NCI-H1105 (cell line): ENCODE results near the gene CORIN.

Experiments used
- DNase-seq: peaks from one replicate; lab custom pipeline; 2025; lab: John Stamatoyannopoulos, UW

The CORIN gene

DNA sequence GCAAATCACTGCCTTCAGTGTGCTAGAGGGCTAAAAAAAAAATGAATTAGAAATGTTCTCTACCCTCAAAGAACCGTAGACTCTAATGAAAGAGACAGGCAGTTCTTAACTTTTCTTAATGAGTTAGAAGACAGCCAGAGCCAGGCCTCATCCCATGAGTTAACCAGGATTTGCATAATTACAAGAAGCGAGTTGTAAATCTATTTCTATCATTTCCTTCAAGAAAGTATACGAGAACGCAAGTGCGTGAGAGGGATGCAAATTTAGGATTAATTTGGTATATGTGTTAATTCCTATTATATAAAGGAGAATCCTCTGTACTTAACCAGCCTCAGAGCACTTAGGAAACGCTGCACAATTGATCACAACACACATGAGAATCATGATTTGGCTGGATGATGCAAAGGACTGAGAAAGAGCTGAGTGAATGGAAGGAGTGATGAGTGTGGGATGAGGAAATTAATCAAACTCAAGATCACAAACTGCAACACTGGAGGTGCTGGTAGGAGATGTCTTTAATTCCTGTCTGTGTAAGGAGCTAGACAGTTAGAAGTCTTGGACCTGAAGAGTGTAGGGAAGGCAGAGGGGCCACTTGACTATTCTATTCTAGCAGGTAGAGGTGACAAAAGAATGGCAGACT is 195.6 kb downstream of the CORIN start:
- no peak for DNase-seq

DNA sequence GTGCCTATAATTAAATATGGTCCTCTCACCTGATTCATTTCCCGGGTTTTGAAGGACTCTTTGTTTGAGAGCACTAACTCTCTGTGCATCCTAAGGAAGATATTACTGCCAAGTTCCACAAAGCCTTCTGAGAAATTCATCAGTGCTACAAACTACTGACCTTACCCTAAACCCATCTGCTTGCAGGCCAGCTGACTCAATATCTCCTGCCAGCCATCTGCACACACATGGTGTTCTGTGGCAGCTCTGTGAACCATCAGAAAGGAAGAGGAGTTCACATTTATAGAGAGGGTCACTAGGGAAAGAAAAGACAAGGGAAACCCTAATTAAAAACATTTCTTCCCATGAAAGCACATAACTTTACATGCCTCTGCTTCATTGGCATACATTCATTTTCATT is 196.1 kb downstream of the CORIN start:
- DNase-seq, result no peak

DNA sequence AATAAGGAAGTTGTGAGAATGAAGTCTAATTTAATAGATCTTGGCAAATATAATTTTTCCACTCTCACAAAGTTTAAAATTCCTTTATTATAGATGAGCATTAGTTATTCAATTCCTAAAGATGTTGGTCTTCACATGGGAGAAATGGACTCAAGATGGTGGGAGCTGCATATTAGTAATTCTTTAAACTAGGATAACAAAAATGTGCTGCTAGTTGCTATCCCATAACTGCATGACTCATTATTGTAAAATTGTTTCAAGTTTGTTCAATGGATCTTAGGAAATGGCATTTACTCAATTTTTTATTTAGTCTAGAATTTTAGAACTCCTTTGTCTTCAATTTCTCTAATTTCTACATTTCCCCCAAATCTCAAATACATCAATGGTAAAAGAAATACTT is 197.0 kb downstream of the CORIN start:
- DNase-seq, result no peak

DNA sequence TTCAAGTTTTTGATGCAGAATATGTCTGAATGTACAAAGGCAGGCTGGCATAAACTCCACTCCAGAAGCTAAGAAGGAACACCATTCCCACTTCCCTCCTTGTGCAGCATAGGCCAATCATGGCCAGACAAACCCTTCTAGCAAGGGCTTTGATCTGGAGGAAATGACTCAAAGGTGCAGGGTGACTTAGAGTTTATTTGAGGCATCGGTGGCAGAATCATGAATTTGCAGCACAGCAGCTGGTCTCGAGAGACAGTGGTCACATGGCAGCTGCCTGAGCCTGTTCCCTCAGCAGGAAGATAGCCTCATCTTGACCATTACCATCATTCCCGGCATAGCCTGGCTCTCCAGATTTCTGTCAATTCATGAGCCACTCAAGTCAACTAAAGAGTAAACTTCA is 198.3 kb downstream of the CORIN start:
- no peak for DNase-seq

DNA sequence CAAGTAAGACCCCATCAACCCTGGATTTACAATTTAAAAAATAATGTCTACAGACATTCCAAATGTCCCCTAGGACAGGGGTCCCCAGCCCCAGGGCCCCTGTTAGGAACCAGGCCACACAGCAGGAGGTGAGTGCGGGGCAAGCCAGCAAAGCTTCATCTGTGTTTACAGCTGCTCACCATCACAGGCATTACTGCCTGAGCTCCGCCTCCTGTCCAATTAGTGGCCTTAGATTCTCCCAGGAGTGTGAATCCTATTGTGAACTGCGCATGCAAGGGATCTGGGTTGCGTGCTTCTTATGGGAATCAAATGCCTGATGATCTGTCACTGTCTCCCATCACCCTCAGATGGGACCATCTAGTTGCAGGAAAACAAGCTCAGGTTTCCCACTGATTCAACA is 206.7 kb downstream of the CORIN start:
- no peak for DNase-seq

DNA sequence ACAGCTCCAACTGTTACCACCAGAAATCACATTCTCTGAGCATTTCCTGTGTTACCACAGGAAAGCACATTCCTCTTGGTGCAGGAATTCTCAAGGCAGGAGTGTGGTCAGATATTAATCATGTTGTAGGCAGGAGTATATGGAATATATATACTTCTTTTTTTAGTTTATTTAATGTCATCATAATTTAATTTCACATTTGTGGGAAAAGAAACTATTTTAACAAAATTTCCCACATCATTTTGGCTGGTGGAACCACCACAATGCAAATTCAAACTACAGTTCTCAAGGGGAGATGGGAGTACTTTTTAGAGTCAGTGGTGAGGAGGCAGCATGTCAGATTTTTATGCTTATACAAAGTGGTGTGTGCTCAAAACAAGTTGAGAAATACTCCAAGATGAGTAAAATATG is 213.8 kb downstream of the CORIN start:
- DNase-seq, result no peak

DNA sequence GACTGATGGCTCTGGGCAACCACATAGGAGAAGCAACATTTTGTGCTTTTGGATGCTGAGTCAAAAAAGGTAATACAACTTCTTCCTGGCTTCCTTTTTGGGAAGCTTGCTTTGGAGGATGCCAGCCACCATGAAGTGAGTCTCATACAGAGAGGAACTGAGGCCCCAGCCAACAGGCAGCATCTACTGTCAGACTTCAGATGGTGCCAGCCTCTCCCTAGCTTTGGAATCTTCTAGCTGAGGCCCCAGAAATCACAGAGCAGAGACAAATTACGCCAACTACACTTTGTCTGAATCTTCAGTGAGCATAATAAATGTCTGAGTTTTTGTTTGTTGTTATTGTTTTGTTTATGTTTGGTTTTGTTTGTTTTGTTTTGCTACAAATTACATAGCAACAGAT is 216.7 kb downstream of the CORIN start:
- no peak for DNase-seq

DNA sequence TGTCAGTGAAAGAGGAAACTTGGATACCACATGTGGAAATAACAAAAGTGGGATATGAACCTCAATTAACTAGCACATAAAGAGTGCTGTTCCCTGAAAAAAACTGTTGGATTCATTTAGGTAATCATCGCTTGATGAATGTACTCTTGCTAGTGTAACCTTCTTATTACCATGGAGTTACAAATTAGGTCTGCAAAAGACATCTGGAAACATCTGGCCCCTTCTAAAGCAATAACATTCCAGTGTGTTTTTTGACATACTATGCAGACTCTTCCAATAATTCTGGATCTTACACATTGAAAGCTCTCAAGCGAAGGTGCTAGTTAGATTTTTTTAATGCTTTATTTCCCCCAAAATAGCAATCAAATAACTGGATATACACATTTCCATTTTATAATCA is 218.2 kb downstream of the CORIN start:
- DNase-seq, result no peak

DNA sequence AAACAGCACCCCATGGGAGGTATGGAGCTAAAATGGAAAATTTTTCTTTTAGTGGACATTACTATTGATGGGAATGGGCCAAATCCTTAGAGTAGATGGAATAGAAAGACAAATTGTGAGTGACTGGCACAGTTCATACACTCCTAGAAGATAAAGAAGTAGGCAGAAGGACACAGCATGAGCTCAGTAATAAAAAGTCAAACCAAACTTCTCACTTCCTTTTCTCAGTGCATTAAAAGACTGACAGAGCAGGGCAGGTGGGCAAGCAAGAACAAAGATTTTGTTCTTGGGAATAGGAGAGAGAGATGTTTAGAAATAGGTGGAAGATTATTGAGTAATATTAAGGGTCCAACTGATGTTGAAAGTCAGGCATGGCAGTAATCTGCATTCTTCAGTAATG is 220.3 kb downstream of the CORIN start:
- no peak for DNase-seq

DNA sequence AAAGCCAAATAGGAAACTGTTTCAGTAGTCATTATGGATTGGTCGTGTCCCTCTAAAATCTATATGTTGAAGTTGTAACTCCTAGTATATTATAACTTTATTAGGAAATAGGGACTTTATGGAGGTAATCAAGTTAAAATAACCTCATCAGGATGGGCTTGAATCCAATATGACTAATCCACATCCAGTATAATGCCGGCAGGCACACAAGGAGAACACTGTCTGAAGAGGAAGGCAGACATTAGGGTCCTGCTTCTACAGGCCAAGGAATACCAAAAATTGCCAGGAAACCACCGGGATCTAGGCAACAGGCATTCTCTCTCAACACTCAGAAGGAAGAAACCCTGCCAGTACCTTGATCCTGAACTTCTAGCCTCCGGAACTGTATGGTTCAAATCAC is 222.5 kb downstream of the CORIN start:
- no peak for DNase-seq

DNA sequence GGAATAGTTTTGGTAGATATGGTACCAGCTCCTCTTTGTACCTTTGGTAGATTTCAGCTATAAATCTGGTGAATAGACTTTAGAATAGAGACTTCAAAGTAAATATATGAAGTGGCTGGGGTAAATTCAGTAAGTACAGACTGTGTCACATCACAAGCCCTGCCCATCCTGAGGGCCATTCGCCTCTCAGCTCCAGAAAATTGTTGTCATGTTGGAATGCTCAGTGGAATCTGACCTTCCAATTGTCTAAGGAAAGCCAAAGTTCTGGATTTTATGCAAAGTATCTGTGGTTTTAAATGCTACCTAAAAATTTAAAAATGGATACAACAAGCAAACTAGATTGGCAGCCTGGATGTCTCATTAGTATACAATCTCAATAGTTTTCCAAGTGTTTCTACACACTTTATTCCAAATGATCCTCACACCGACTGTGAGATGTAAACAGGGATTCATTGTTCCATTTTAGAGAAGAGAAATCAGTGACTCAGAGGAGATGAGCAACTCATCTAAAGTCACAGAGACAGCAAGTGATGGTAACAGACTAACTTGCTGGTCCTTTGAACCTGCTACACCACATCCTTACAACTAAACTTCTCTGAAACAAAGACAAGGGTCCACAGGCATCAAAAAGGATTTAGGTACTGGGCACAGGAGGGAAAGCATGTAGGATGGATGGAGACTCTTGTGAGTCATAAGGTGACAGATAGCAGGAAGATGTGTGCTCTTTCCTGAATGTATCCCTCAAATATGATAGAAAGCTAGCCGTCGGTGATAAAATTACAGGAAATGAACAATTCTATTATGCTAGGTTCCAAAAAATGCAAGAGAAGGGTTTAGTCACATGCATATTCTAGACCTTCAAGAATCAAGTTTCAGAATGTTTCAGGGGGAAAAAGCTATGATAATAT is 225.5 kb downstream of the CORIN start:
- DNase-seq, result no peak

DNA sequence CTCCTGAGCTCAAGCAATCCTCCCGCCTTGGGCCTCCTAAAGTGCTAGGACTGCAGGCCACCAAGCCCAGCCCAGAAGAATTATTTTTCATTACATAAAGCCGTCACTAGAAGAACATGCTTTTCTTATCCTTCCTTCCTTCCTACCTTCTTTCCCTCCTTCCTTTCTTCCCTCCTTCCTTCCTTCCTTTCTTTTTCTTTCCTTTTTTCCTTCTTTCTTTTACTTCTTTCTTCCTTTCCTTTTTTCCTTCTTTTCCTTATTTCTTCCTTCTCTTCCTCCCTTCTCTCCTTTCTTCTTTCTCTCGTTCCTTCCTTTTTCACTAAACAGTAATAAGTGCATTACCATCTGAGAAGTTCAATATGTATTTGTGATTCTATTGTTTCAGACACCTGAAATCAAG is 231.4 kb downstream of the CORIN start:
- no peak for DNase-seq

DNA sequence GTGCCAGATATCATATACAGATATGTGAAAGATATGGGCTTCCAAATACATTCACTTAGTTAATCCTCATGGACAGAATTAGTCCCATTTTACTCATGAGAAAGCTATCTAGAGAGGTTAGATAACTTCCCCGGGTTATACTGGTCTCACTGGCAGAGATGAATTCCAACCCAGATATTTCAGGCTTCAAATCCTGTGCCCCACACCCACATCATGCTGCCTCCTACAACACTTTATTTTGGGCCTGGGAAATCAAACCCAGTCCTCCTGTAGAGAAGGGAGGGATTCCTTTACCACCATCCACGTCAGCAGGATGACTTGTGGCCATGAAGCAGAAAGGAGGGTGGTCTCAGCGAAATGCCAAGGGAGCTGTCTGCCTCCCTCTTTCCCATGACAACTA is 239.0 kb downstream of the CORIN start:
- no peak for DNase-seq

DNA sequence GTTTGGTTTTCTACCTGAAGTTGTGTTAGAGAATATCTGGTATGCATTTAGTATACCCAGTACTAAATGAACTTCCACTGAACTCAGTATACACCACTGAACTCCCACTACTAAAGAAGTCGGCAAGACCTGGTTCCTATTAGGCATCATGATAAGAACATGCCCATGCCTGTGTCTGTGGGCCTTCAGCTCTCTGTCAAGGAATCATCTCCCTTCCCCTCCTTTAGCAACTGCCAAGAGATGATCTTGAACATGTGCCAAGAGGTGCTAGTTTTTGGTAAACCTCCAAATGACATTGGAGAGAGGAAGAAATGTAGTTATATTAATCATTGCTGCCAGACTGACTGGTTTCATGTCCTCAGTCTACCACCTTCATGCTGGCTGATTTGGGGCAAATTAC is 239.5 kb downstream of the CORIN start:
- DNase-seq, result no peak

DNA sequence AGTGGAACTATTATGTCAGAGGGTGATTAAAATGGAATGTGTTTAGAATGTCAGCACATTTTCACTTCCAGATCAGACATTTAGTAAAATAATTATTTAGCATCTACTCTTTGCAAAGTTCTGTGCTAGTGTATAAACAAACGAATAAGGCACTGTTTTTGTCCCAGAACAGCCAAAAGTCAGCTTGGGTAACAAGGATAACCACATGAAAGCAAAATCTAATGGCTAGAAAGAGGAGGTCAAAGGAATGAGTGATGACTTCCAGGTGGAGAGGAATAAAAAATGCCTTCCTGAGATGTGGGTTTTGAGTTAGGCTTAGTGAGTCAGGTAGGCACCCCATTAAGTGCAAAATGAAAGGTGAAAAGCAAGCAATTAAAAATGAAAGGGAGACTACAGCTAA is 240.2 kb downstream of the CORIN start:
- no peak for DNase-seq

DNA sequence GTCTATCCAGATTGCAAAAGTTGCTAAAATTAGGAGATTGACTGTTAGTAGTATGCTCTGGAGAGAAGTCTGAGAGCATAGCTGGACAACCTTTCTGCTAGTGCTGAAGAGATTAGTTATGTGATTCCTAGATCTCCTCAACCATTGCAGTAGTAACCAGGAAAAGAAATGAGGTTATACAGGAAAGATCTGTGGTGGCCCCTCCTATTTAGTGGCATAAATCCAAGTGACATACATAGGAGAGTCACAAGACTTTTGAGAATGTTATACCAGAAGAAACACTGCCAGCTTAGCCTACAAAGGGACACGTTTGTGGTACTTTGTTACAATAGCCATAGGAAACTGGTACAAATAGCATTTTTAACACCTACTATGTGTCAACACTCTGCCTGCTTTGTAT is 247.5 kb downstream of the CORIN start:
- DNase-seq, result no peak

DNA sequence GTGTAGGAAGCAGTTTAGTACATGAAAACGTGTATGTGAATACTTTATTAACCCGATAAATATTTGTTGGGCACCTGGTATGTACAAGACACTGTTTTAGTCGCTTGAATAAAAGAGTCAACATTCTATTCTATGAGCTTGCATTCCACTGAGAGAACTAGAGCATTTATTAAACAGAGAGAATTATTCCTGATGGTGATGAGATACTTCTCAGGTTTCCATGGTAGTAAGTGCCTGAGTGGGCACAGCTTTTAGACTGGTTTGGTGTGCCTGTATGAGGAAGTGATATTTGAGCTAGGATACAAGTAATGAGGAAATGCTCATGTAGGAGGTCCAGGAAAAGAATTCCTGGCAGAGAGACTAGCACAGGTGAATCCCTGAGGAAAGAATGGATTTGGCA is 258.6 kb downstream of the CORIN start:
- no peak for DNase-seq

DNA sequence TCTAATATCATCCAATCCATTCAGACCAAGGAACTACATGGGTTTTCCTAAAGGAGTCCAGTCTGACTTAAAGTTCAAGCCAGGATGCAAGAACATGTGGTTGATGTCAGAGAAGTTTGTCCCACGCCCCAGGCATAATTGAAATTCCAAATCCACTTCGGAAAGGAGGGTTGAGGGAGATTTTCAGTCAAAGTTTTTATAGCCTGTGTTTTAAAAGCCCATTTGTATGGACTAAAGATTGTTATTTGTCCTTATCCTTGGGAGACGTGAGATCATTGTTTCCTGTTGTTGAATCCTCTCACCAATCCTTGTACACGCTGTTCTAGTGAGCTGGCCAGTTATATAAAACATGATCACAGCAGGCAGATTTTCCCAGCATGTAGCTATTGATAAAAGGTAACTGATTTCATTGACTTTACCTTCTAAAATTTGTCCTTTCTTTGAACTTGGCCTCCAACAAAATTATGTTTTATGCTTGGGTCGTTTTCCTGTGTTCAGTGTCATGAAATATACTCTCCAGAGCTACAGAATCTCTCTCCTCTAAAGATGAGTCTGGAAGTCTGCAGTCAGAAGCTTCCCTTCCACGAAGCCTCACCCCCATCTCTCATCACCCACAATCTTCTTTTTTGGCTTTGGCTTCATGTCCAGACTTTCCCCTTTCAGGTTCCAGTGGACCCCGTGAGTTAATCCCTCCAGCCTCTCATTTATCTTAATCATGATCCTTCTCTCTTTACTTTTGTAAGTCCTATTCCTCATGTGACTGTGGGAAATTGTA is 259.9 kb downstream of the CORIN start:
- DNase-seq, result no peak

DNA sequence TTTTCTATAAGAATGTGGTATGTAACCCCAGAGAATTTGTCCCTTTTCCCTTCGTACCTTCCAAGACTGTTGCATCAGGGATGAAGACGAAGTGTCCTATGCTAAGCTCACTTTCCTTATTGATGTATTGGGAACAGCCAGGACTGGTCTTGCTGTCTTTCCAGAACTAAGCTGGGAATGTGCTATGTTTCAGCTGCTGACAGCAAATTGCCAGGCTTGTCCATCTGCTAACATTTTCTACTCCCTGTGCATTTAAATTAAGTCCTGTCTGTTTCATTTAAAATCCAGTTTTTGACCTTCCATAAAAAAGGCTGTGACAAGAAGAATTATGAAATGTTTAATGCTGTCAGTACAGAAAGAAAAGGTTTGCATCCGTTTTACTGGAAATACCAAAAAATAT is 264.9 kb downstream of the CORIN start:
- no peak for DNase-seq

DNA sequence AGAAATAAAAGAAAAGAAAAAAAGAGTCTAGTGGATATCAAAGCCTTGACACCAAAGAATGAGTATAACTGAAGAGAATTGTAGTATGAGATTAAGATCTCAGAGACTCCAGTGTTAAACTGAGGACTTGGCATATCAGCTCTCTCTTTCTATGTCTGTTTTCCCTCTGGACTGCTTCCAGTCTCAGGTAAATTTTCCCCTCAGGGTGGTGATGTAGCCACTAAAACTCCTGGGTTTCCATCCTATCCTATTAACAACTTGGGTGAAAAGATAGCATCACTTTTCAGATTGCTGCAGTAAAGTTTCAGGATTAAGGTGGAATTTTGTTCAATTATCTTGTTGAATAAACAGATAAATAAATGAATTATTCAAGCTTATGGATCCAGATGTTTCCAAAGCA is 267.1 kb downstream of the CORIN start:
- no peak for DNase-seq

DNA sequence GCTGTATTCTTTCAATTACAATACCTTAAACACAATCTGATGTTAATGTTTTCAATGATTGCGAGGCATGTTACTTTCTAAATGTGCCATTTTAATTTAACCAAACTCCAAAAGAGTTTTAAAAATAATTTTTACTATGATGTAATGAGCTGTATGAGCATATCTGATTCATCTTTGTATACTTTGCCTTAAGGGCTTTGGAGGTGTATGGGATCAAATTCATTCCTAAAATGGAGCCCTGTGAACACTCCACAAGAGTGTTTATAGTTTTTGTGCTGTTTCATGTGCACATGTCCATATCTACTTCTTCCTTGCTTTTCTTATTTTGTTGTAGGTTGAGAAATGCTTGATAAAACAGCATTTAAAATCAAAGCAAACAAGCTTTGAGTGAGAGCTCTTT is 270.4 kb downstream of the CORIN start:
- DNase-seq, result no peak

DNA sequence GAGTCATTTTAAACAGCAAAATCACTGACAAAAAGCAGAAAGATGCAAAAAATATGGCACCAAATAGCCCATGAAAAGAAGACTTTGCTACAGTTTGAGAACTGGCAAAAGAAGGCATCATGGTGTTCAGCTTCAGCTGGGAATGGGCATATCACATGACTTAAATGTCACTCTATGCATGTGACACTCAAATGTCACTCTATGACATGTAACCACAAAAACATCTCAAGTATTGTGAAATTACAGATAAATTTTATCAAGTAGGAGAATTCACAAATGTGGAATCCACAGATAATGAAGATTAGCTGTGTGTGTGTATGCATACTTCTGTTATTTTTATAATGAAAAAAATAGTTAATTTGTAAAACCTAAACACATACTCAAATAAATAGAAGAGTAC is 270.9 kb downstream of the CORIN start:
- no peak for DNase-seq

DNA sequence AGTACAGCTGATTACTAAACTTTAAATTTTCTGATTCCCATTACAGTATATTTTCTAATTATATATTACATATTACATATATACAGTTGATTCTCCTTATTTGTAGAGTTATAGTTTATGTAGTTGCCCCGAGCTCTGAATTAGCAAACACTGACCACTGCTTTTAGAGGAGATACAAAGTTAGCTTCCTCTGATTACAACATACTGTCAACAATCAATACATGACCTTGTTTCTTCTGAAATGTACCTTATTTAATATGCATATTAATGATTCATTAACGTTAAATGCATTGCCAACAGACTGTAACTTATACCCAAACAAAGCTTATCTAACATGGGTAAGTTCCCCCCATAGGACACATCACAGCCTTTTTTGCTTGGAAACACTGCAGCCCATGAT is 271.3 kb downstream of the CORIN start:
- DNase-seq, result no peak
